HG03457 (cell line): ENCODE data around the gene TIMM29.

Experiments
- ATAC-seq: cut with Tn5 transposase; IDR thresholded peaks from one replicate; pipeline ENCODE4 v1.9.1; 2021; ENCODE audit warnings: moderate number of reproducible peaks; ENCODE audit not compliant: unreplicated experiment

TIMM29 gene

GRCh38 chr19:10911579-10912363, 16.8 kb upstream of the TIMM29 start:
- ATAC-seq, result no peak

DNA sequence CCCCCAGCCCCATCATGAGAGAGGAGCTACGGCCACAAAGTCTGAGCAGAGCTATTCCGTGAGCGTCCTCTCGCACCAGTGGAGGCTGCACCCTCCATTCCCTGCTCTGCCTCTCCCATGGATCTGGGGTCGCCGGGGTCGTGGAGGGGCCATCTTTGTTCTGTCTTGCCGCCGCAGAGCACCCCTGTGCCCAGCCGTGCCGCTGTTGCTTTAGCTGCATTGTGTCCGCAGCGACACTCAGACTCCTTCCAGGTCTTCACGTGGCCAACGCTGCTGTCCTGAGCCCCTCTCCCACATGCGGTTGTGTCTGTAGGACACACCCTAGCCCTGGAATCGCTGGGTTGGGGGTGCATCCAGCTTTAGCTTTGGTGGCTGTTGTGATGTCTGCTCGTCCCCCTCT, 16.0 kb upstream of the TIMM29 start:
- ATAC-seq, result no peak

GRCh38 chr19:10913716-10914340, 14.8 kb upstream of the TIMM29 start:
- ATAC-seq, result no peak

- no peak for ATAC-seq
These were observed 13.2 kb upstream of the TIMM29 start for GRCh38 chr19:10915130-10916091.

GRCh38 chr19:10916602-10917001, 12.0 kb upstream of the TIMM29 start:
- ATAC-seq, result no peak

DNA sequence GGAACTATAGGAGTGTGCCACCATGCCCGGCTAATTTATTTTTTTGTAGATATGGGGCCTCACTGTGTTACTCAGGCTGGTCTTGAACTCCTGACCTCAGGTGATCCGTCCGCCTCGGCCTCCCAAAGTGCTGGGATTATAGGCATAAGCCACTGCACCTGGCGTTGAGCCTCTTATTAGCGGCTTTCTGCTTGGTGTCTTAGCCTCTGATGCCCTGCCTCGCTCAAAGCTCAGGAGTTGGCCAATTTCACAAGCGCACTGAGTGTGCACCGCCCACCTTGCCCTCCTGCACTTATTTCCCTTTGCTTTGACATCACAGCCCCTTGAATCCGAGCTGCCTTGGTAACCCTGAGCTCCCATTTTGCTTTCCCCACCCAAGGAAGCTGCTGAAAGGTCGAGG, 10.3 kb upstream of the TIMM29 start:
- no peak for ATAC-seq

GRCh38 chr19:10919352-10920287, 9.0 kb upstream of the TIMM29 start:
- no peak for ATAC-seq

DNA sequence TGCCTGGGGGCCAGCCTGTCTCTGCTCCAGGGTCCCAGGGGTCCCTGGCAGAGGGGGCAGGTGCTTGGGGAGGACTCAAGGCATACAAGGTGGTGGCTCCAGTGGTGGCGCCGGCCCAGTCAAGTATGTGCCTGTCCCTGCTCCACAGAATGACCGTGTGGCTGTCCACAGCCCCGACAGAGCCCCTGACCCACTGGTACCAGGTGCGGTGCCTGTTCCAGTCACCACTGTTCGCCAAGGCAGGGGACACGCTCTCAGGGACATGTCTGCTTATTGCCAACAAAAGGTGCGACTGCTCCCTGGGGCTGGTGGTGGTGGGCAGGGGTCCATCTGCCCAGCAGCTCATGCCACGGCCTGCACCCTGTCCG, 8.3 kb upstream of the TIMM29 start:
- ATAC-seq, result no peak

GRCh38 chr19:10920781-10921180, 7.8 kb upstream of the TIMM29 start:
- ATAC-seq, result no peak

- no peak for ATAC-seq
These were observed 7.3 kb upstream of the TIMM29 start for GRCh38 chr19:10921199-10921909.

DNA sequence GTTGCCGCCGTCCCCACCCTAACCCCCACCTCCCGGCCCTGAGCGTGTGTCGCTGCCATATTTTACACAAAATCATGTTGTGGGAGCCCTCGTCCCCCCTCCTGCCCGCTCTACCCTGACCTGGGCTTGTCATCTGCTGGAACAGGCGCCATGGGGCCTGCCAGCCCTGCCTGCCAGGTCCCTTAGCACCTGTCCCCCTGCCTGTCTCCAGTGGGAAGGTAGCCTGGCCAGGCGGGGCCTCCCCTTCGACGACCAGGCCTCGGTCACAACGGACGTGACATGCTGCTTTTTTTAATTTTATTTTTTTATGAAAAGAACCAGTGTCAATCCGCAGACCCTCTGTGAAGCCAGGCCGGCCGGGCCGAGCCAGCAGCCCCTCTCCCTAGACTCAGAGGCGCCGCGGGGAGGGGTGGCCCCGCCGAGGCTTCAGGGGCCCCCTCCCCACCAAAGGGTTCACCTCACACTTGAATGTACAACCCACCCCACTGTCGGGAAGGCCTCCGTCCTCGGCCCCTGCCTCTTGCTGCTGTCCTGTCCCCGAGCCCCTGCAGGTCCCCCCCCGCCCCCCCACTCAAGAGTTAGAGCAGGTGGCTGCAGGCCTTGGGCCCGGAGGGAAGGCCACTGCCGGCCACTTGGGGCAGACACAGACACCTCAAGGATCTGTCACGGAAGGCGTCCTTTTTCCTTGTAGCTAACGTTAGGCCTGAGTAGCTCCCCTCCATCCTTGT, 6.5 kb upstream of the TIMM29 start:
- no peak for ATAC-seq

- no peak for ATAC-seq
These were observed 6.0 kb upstream of the TIMM29 start for GRCh38 chr19:10922638-10923014.

DNA sequence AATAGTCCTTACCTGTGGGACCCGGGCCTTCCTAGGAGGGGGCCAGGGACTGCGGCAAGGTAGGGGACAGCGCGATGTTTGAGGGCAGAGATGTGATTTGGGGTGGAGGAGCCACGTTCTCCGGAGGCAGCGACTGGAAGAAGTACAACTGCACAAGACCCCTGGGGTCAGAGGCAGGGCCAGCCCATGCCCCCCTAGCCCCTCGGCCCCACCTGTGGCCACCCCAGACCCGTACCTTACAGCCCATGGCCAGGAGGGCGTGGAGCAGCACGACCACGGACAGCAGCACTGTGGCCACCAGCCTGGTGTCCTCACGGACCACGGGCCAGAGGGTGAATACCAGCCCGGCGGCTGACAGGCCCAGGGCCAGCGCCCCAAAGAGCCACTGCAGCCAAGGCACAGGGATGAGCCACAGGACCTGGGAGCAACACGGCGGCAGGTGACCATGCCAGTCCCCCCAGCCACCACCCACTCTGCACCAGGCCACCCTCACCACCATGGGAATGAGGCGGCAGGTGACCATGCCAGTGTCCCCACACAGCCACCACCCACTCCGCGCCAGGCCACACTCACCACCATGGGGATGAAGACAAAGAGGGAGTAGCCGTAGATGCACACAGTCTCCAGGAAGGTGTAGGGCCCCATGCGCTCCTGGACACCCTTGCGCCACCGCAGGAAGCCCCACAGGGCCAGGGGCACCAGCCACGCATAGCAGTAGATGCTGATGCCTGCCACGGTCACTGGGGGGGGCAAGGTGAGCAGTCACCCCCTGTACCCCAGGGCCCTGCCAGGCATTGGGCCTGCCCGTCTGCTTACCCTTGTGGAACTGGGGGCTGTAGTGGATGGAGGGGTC, 5.1 kb upstream of the TIMM29 start:
- ATAC-seq, result no peak

DNA sequence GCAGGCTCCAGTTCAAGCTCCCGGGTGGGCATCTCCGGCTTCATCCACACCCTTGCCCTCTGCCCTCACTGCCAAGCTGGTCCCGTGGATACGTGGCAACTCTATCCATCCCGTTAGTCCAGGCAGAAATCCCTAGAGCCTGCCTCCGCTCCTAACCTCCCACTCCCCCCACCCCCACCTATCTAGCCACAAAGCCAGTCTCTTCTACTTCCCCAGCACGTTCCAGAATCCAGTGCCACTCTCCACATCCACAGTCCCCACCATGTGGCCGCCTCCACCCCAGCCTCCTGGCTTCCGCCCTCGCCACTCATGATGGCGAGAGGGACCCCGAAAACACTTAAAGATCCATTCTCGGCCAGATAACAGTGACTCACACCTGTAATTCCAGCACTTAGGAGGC, 4.0 kb upstream of the TIMM29 start:
- no peak for ATAC-seq

- no peak for ATAC-seq
These were observed 665 bp upstream of the TIMM29 start for GRCh38 chr19:10927730-10928562.

DNA sequence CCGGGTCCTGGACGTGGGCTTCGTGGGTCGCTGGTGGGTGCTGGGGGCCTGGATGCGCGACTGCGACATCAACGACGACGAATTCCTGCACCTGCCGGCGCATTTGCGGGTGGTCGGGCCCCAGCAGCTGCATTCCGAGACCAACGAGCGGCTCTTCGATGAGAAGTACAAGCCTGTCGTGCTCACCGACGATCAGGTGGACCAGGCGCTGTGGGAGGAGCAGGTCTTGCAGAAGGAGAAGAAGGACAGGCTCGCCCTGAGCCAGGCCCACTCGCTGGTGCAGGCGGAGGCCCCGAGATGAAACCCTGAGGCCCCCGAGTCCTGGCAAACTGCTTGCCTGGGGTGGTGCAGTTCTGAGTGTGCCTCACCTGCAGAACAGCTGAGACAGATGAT, 787 bp downstream of the TIMM29 start:
- ATAC-seq, result no peak

DNA sequence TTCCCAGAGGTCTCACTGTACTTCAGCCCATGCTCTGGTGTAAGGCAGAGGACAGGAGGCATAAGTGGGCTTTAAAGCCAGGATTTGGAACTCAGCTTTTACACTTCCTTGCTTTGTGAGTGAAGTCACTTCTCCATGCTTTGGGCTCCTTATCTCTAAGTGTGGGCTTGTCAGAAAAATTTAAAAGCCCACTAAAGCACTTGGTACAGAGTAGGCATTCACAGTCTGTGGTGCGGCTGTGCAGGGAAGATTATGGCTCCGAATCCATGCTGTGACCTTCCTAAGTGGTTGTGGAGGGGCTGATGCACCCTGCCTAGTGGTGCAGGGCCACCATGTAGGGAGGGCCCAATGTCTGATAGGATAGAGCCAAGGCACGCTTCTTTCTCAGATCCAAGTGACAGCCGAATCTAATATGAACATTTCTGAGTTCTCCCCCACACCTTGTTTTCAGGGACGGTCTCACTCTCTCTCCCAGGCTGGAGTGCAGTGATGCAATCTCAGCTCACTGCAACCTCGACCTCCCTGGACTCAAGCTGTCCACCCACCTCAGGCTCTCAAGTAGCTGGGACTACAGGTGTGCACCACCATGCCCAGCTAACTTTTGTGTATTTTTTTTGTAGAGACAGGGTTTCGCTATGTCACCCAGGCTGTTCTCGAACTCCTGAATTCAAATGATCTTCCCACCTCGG, 6.9 kb downstream of the TIMM29 start:
- ATAC-seq, result no peak
